ENCODE data around the gene BMPR1B.

BMPR1B gene

GRCh38 chr4:94782707-94783106, 25.0 kb downstream of the BMPR1B start:
- Histone ChIP-seq H2AFZ (ENCODE audit: low read length) (no peak overlapping the region), H3K9ac (ENCODE audit: low read length) (no peak overlapping the region), H4K20me1 (ENCODE audit: insufficient read depth, low read length) (no peaks in the 10 kb centered on the region), H3F3A (ENCODE audit: insufficient read depth, low read length) (no peaks in the 10 kb centered on the region), H3K36me3 (replicated peaks; ENCODE audit: insufficient read depth, low read length) (no peaks in the 10 kb centered on the region), H3K27me3 (replicated peaks; ENCODE audit: insufficient read depth, low read length) (no peaks in the 10 kb centered on the region), H3K9me2 (replicated peaks; ENCODE audit: insufficient read depth, low read length) (no peaks in the 10 kb centered on the region), H3K4me1 (ENCODE audit: low read length) (no peaks in the 10 kb centered on the region), H3K4me2 (ENCODE audit: low read depth, low read length) (no peak overlapping the region), H3K79me2 (ENCODE audit: low read length) (no peaks in the 10 kb centered on the region), H3K27ac (ENCODE audit: low read length) (no peak overlapping the region), H3K9me3 (replicated peaks; ENCODE audit: insufficient read depth, low read length) (no peaks in the 10 kb centered on the region), H3K4me3 (ENCODE audit: low read length) (no peak overlapping the region)
- TF ChIP-seq EZH2phosphoT487 (IDR thresholded peaks at IDR 0.05; ENCODE audit: low read length) (no peak), CTCF (IDR thresholded peaks at IDR 0.05; ENCODE audit: low read length) (no peak)
- DNase-seq = no peak

GRCh38 chr4:94791701-94792100, 33.9 kb downstream of the BMPR1B start:
- H3K79me2 ChIP-seq (ENCODE audit: low read length) = no peaks in the 10 kb centered on the region
- no peaks in the 10 kb centered on the region for H3K27me3 ChIP-seq (replicated peaks; ENCODE audit: insufficient read depth, low read length)
- H3K4me1 ChIP-seq (ENCODE audit: low read length) = no peaks in the 10 kb centered on the region
- H3K4me3 ChIP-seq (ENCODE audit: low read length) = no peak overlapping the region
- no peaks in the 10 kb centered on the region for H3F3A ChIP-seq (ENCODE audit: insufficient read depth, low read length)
- no peak overlapping the region for H3K9ac ChIP-seq (ENCODE audit: low read length)
- H3K36me3 ChIP-seq (replicated peaks; ENCODE audit: insufficient read depth, low read length) = no peaks in the 10 kb centered on the region
- TF ChIP-seq CTCF (IDR thresholded peaks at IDR 0.05; ENCODE audit: low read length) (no peak), EZH2phosphoT487 (IDR thresholded peaks at IDR 0.05; ENCODE audit: low read length) (no peak), EZH2 (optimal IDR thresholded peaks at IDR 0.05; ENCODE audit: low read depth, low read length) (no peak)
- no peaks in the 10 kb centered on the region for H3K9me2 ChIP-seq (replicated peaks; ENCODE audit: insufficient read depth, low read length)
- no peak for DNase-seq
- H3K9me3 ChIP-seq (replicated peaks; ENCODE audit: insufficient read depth, low read length) = no peaks in the 10 kb centered on the region
- H3K27ac ChIP-seq (ENCODE audit: low read length) = no peak overlapping the region
- H2AFZ ChIP-seq (ENCODE audit: low read length) = no peak overlapping the region
- H4K20me1 ChIP-seq (ENCODE audit: insufficient read depth, low read length) = no peaks in the 10 kb centered on the region
- H3K4me2 ChIP-seq (ENCODE audit: low read depth, low read length) = no peak overlapping the region

GRCh38 chr4:94798808-94799207, 41.1 kb downstream of the BMPR1B start:
- Histone ChIP-seq H3K4me2 (ENCODE audit: low read depth, low read length) (no peak overlapping the region), H2AFZ (ENCODE audit: low read length) (no peak overlapping the region), H3F3A (ENCODE audit: insufficient read depth, low read length) (no peaks in the 10 kb centered on the region), H3K9me3 (replicated peaks; ENCODE audit: insufficient read depth, low read length) (no peaks in the 10 kb centered on the region), H3K4me1 (ENCODE audit: low read length) (no peaks in the 10 kb centered on the region), H3K79me2 (ENCODE audit: low read length) (no peaks in the 10 kb centered on the region), H4K20me1 (ENCODE audit: insufficient read depth, low read length) (no peaks in the 10 kb centered on the region), H3K4me3 (ENCODE audit: low read length) (no peak overlapping the region), H3K36me3 (replicated peaks; ENCODE audit: insufficient read depth, low read length) (no peaks in the 10 kb centered on the region), H3K9me2 (replicated peaks; ENCODE audit: insufficient read depth, low read length) (no peaks in the 10 kb centered on the region), H3K27ac (ENCODE audit: low read length) (no peak overlapping the region), H3K27me3 (replicated peaks; ENCODE audit: insufficient read depth, low read length) (no peaks in the 10 kb centered on the region), H3K9ac (ENCODE audit: low read length) (no peak overlapping the region)
- no peak for TF ChIP-seq EZH2phosphoT487 (IDR thresholded peaks at IDR 0.05; ENCODE audit: low read length)
- no peak for TF ChIP-seq EZH2 (optimal IDR thresholded peaks at IDR 0.05; ENCODE audit: low read depth, low read length)
- TF ChIP-seq CTCF (IDR thresholded peaks at IDR 0.05; ENCODE audit: low read length) = no peak
- DNase-seq = no peak

All from MM.1S (cell line).